IMR-90 (cell line): ENCODE measurements around the gene GPC5. TPM values are rescaled to one million over a fixed set of nuclear protein-coding genes. Genes with fewer than 3 reads are reported as not detected.

Source experiments
- ATAC-seq: fragments of 200-7000 bp; cut with Tn5 transposase; 2 replicates; pipeline ENCODE4 v1.9.1; 2020; ENCODE audit warnings: low read depth, mild to moderate bottlenecking, moderate library complexity
- BruUV-seq: library from RNA; stranded (reverse); fragments of 400-500 nt; replicated peaks from 2 replicates; lab custom pipeline; 2021; lab: Mats Ljungman, UMichigan
- CTCF ChIA-PET: fragments of 300-600 bp; formaldehyde crosslinking; extraction: SDS; loops from one replicate; lab custom pipeline; 2021; ENCODE audit warnings: antibody characterized with exemption; lab: Yijun Ruan, JAX
- POLR2A ChIA-PET: fragments of 300-600 bp; sonication (Branson Sonifier 250); formaldehyde crosslinking; loops from one replicate; lab custom pipeline; 2022; ENCODE audit warnings: antibody characterized with exemption; ENCODE audit not compliant: unreplicated experiment; lab: Charles Lee
- DNase-seq: peaks from one replicate; pipeline ENCODE4 v3.0.0; 2013
- H2AFZ ChIP-seq: replicated peaks from 2 replicates; pipeline ENCODE3; 2013; ENCODE audit warnings: low read length, mild to moderate bottlenecking; ENCODE audit not compliant: poor library complexity
- H2AK5ac ChIP-seq: 2 replicates; pipeline ENCODE4 v1.6.1; 2013; ENCODE audit warnings: low read depth, low read length, inconsistent platforms
- H2AK9ac ChIP-seq: replicated peaks from 2 replicates; pipeline ENCODE3; 2013; ENCODE audit warnings: mild to moderate bottlenecking, low read depth, low read length, moderate library complexity; ENCODE audit not compliant: poor library complexity
- H2BK120ac ChIP-seq: 2 replicates; pipeline ENCODE4 v1.6.1; 2013; ENCODE audit warnings: low read depth, low read length, inconsistent platforms
- H2BK15ac ChIP-seq: 3 replicates; pipeline ENCODE4 v1.6.1; 2013; ENCODE audit warnings: low read depth, low read length, inconsistent platforms
- H2BK20ac ChIP-seq: 2 replicates; pipeline ENCODE4 v1.6.1; 2013; ENCODE audit warnings: low read depth, mild to moderate bottlenecking, inconsistent platforms, low read length, moderate library complexity
- H2BK5ac ChIP-seq: 2 replicates; pipeline ENCODE4 v1.6.1; 2013; ENCODE audit warnings: mild to moderate bottlenecking, low read depth, low read length, inconsistent platforms; ENCODE audit not compliant: poor library complexity, severe bottlenecking
- H3K14ac ChIP-seq: replicated peaks from 2 replicates; pipeline ENCODE4 v1.6.1; 2013; ENCODE audit warnings: low read depth, low read length, inconsistent platforms
- H3K18ac ChIP-seq: 2 replicates; pipeline ENCODE4 v1.6.1; 2013; ENCODE audit warnings: low read depth, low read length, control low read depth
- H3K23ac ChIP-seq: 2 replicates; pipeline ENCODE4 v1.6.1; 2013; ENCODE audit warnings: low read depth, low read length, inconsistent platforms
- H3K27ac ChIP-seq: 2 replicates; pipeline ENCODE4 v1.5.1; 2013; ENCODE audit warnings: mild to moderate bottlenecking, control low read depth, low read length; ENCODE audit not compliant: insufficient read depth
- H3K27me3 ChIP-seq: 2 replicates; pipeline ENCODE4 v1.6.1; 2013; ENCODE audit warnings: low read length; ENCODE audit not compliant: control insufficient read depth, insufficient read depth
- H3K36me3 ChIP-seq: 2 replicates; pipeline ENCODE4 v1.6.1; 2013; ENCODE audit warnings: low read length, mixed read lengths; ENCODE audit not compliant: control insufficient read depth, insufficient read depth
- H3K4ac ChIP-seq: 2 replicates; pipeline ENCODE4 v1.6.1; 2013; ENCODE audit warnings: low read depth, low read length, inconsistent platforms
- H3K4me1 ChIP-seq: 2 replicates; pipeline ENCODE4 v1.6.1; 2013; ENCODE audit warnings: low read length, mixed read lengths; ENCODE audit not compliant: control insufficient read depth, insufficient read depth
- H3K4me2 ChIP-seq: 2 replicates; pipeline ENCODE4 v1.6.1; 2013; ENCODE audit warnings: low read depth, mild to moderate bottlenecking, control low read depth, low read length, moderate library complexity
- H3K4me3 ChIP-seq: 2 replicates; pipeline ENCODE4 v1.5.1; 2013; ENCODE audit warnings: low read depth, mild to moderate bottlenecking, control low read depth, low read length, moderate library complexity; ENCODE audit not compliant: insufficient read depth
- H3K56ac ChIP-seq: 2 replicates; pipeline ENCODE4 v1.6.1; 2013; ENCODE audit warnings: low read length, inconsistent platforms; ENCODE audit not compliant: insufficient read depth; ENCODE audit errors: extremely low read depth
- H3K79me1 ChIP-seq, 2 experiments: 2 replicates each; pipeline ENCODE4 v1.6.1; 2013; ENCODE audit warnings: low read length in 2 of 2, inconsistent platforms in 1 of 2, low read depth in 1 of 2
- H3K9ac ChIP-seq: 2 replicates; pipeline ENCODE4 v1.6.1; 2013; ENCODE audit warnings: low read depth, low read length, control low read depth
- H3K9me1 ChIP-seq: 2 replicates; pipeline ENCODE4 v1.6.1; 2013; ENCODE audit warnings: low read length, inconsistent platforms; ENCODE audit not compliant: insufficient read depth
- H3K9me3 ChIP-seq: 2 replicates; pipeline ENCODE4 v1.6.1; 2013; ENCODE audit warnings: low read length; ENCODE audit not compliant: control insufficient read depth, insufficient read depth
- H4K20me1 ChIP-seq: 2 replicates; pipeline ENCODE4 v1.6.1; 2013; ENCODE audit warnings: low read length, inconsistent platforms; ENCODE audit not compliant: insufficient read depth
- H4K5ac ChIP-seq: 2 replicates; pipeline ENCODE4 v1.6.1; 2013; ENCODE audit warnings: mild to moderate bottlenecking, low read depth, low read length, control low read depth
- H4K8ac ChIP-seq, 2 experiments: 2 replicates each; pipeline ENCODE4 v1.6.1; 2013; ENCODE audit warnings: low read depth in 2 of 2, low read length in 2 of 2, control low read depth in 1 of 2, inconsistent platforms in 1 of 2
- H4K91ac ChIP-seq: 2 replicates; pipeline ENCODE4 v1.6.1; 2013; ENCODE audit warnings: low read depth, low read length, inconsistent platforms; ENCODE audit not compliant: insufficient read depth
- BHLHE40 ChIP-seq: fragments of 150-350 bp; IDR thresholded peaks from 2 replicates; pipeline ENCODE4 v1.6.1; 2016; ENCODE audit warnings: mild to moderate bottlenecking, low read depth, low read length
- MXI1 ChIP-seq: IDR thresholded peaks from 2 replicates; pipeline ENCODE4 v1.6.1; 2012; ENCODE audit warnings: low read depth, mild to moderate bottlenecking, low read length, moderate library complexity, borderline replicate concordance
- NFE2L2 ChIP-seq: fragments of 150-350 bp; IDR thresholded peaks from 2 replicates; pipeline ENCODE4 v1.6.1; 2016; ENCODE audit warnings: low read depth, mild to moderate bottlenecking, low read length
- POLR2A ChIP-seq: IDR thresholded peaks from 2 replicates; pipeline ENCODE4 v1.6.1; 2012; ENCODE audit warnings: mild to moderate bottlenecking, low read depth, low read length
- RFX5 ChIP-seq: IDR thresholded peaks from 2 replicates; pipeline ENCODE4 v1.8.0; 2012; ENCODE audit warnings: low read depth, mild to moderate bottlenecking, low read length, moderate library complexity
- SMC3 ChIP-seq: fragments of 150-350 bp; IDR thresholded peaks from 2 replicates; pipeline ENCODE4 v1.6.1; 2016; ENCODE audit warnings: low read depth, mild to moderate bottlenecking, antibody characterized with exemption, low read length, moderate library complexity
- USF2 ChIP-seq: fragments of 150-350 bp; IDR thresholded peaks from 2 replicates; pipeline ENCODE4 v1.6.1; 2017; ENCODE audit warnings: mild to moderate bottlenecking, antibody characterized with exemption, low read length, low read depth
- WGBS, 2 experiments: methylation state at CpG; one replicate each; pipeline versions ENCODE4 v1.1.5 to v1.1.7; 2013; ENCODE audit warnings: missing lambda C conversion rate in 2 of 2; ENCODE audit not compliant: insufficient read length in 1 of 2; ENCODE audit errors: extremely low coverage in 2 of 2; 5-methylcytosine and 5-hydroxymethylcytosine counted together
- dilution Hi-C: fragments of 300-500 bp; cut with HindIII; formaldehyde crosslinking; loops from one replicate; pipeline ENCODE4 v1.14.3; 2018; ENCODE audit warnings: low sequenced_read_pairs; ENCODE audit not compliant: unreplicated experiment
- in situ Hi-C: fragments of 300-500 bp; cut with MboI; formaldehyde crosslinking; loops from 3 replicates; pipeline ENCODE4 v1.14.3; 2019; ENCODE audit warnings: low sequenced_read_pairs, inconsistent platforms, mixed read lengths
- intact Hi-C: fragments of 100-400 bp; cut with micrococcal nuclease; formaldehyde crosslinking; loops from 2 replicates; pipeline ENCODE4 v1.10.0; 2022
- polyA plus RNA-seq, 3 experiments: library from polyadenylated mRNA; depleted of rRNA; stranded (reverse); fragments of >200 nt; gene quantifications; 2 replicates each; pipeline ENCODE4 v1.2.3, GENCODE V29; 2012; ENCODE audit warnings: low replicate concordance in 1 of 3
- total RNA-seq: library from RNA; depleted of rRNA; stranded (reverse); fragments of >200 nt; gene quantifications from 2 replicates; pipeline ENCODE4 v1.2.3, GENCODE V29; 2012

GPC5 gene
- total and polyA plus RNA-seq, 2 of the 4 experiments (the other 2 are of a cell fraction), result 0.94 to 1.8 TPM

DNA sequence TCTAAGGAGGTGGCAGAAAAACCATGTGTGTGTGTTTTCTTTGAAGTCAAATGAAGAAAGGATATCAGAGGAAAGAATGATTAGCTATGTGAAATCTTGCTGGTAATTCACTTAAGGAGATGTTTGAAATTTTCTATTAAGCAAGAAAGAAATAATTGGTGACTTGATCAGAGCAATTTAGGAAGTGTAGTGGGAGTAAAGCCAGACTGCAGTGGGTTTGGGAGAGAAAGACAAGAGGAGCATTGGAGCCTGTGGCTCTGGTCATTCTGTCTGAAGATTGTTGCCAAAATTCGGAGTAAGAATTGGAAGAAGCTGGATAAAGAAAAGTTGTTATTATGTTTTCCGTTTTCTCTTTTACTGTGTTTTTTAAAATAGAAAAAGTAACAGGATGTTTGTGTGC lies 640.5 kb downstream of the GPC5 start:
- Histone ChIP-seq H2BK120ac (no peak overlapping the region), H2BK5ac (no peak overlapping the region), H3K27ac (no peak overlapping the region), H4K5ac (no peak overlapping the region), H3K9me3 (no peaks in the 10 kb centered on the region), H2AK5ac (no peak overlapping the region), H2BK20ac (no peak overlapping the region), H4K20me1 (no peaks in the 10 kb centered on the region), H3K56ac (no peak overlapping the region), H3K9me1 (no peaks in the 10 kb centered on the region), H2AFZ (no peak overlapping the region), H4K91ac (no peak overlapping the region), H3K23ac (no peak overlapping the region), H3K4me2 (no peak overlapping the region), H3K27me3 (no peaks in the 10 kb centered on the region), H3K14ac (no peak overlapping the region), H3K36me3 (no peaks in the 10 kb centered on the region), H3K79me1 (no peaks in the 10 kb centered on the region), H3K18ac (no peak overlapping the region), H3K4me1 (no peaks in the 10 kb centered on the region), H2BK15ac (no peak overlapping the region), H3K4ac (no peak overlapping the region), H4K8ac (no peak overlapping the region), H2AK9ac (no peak overlapping the region), H3K4me3 (no peak overlapping the region), H3K9ac (no peak overlapping the region)
- dilution Hi-C loops, result no loop called here
- TF ChIP-seq MXI1, result no peak
- no peak for TF ChIP-seq SMC3
- no peak for TF ChIP-seq NFE2L2
- no peak for TF ChIP-seq USF2
- no peak for TF ChIP-seq RFX5
- TF ChIP-seq POLR2A, result no peak
- TF ChIP-seq BHLHE40, result no peak
- in situ Hi-C loops, result no loop called here
- ATAC-seq (no peak), DNase-seq (no peak)
- intact Hi-C loops, result no loop called here
- WGBS, 2 experiments, result no CpG with 5 or more reads among the region's 2 CpGs
- ChIA-PET CTCF (no interaction called here), POLR2A (no interaction called here)
- no TSS peak for BruUV-seq
